Activated CD8-positive, alpha-beta memory T cell treated with anti-CD3 and anti-CD28 coated beads for 36 hours (primary cell): ENCODE data around the gene CLEC10A. TPM values are rescaled to one million over a fixed set of nuclear protein-coding genes. Genes with fewer than 3 reads are reported as not detected.

Experiments
- CTCF ChIA-PET: fragments of 350-600 bp; sonication (Branson Sonifier 250); formaldehyde crosslinking; loops from one replicate; lab custom pipeline; 2021; ENCODE audit warnings: antibody characterized with exemption; lab: Charles Lee
- POLR2A ChIA-PET: fragments of 350-600 bp; sonication (Branson Sonifier 250); formaldehyde crosslinking; loops from one replicate; lab custom pipeline; 2021; ENCODE audit warnings: antibody characterized with exemption; lab: Charles Lee
- total RNA-seq, 2 experiments: library from RNA; stranded (reverse); gene quantifications; one replicate each; pipeline ENCODE4 v1.2.3, GENCODE V29; 2021

CLEC10A gene
- total RNA-seq, 2 experiments from 2014 or later, result not detected

DNA sequence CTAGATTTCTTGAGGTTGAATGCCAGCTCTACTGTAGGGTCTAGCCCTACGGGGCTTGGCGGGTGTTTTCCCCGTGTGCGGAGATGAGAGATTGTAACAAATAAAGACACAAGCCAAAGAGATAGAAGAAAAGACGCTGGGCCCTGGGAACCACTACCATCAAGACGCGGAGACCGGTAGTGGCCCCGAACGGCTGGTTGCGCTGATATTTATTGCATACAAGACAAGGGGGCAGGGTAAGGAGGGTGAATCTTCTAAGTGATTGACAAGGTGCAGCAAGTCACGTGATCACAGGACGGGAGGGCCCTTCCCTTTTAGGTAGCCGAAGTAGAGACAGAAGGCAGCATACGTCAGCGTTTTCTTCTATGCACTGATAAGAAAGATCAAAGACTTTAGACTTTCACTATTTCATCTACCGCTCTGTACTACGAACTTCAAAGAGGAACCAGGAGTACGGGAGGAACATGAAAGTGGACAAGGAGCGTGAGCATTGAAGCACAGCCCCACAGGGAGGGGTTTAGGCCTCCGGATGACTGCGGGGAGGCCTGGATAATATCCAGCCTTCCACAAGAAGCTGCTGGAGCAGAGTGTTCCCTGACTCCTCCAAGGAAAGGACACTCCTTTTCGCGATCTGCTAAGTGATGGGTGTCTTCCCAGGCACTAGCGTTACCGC lies 33.2 kb downstream of the CLEC10A start:
- ChIA-PET POLR2A (interaction anchor here (1.0 to 3.4 kb wide), 2 partner anchors 11 kb away, joined by 3 to 25 read pairs; partner anchors contain the start of gene SLC16A13), CTCF (interaction anchor here (0.7 to 2.4 kb wide), 9 partner anchors 9 to 249 kb away, joined by 3 to 31 read pairs (median 9); partner anchors contain the start of gene SLC16A13)

GRCh38 chr17:7046127-7046724 lies 33.8 kb downstream of the CLEC10A start:
- CTCF ChIA-PET, result interaction anchor here (0.6 to 2.4 kb wide), 27 partner anchors 8 to 250 kb away, joined by 3 to 31 read pairs (median 3); partner anchors contain the start of genes ACADVL, BCL6B, DLG4 and SLC16A13
- POLR2A ChIA-PET, result interaction anchor here (0.5 to 3.4 kb wide), 4 partner anchors 11 to 138 kb away, joined by 3 to 25 read pairs (median 5); partner anchors contain the start of gene SLC16A13

GRCh38 chr17:7045492-7046126 lies 34.4 kb downstream of the CLEC10A start:
- CTCF ChIA-PET, result interaction anchor here (0.6 to 2.4 kb wide), 31 partner anchors 8 to 258 kb away, joined by 3 to 31 read pairs (median 3); partner anchors contain the start of genes ACADVL, BCL6B, DLG4 and SLC16A13

GRCh38 chr17:7043497-7044198 lies 36.4 kb downstream of the CLEC10A start, which contains the start of gene SLC16A11:
SLC16A11 (minus strand) TSS chr17:7044092; CDS start chr17:7043513, 579 bp downstream.
- CTCF ChIA-PET, result interaction anchor here (1.0 to 1.2 kb wide), 2 partner anchors 93 to 134 kb away, joined by 3 to 7 read pairs; no protein-coding TSS in a partner anchor
- POLR2A ChIA-PET, result interaction anchor here (3.4 kb wide), 1 partner anchor 8 kb away, joined by 25 read pairs; the partner anchor contains the start of gene SLC16A13

More at GRCh38 chr17:7045492-7046126, 34.4 kb downstream of the CLEC10A start:
- POLR2A ChIA-PET, result interaction anchor here (0.5 to 3.4 kb wide), 4 partner anchors 10 to 139 kb away, joined by 3 to 25 read pairs (median 5); partner anchors contain the start of gene SLC16A13

- ChIA-PET POLR2A (interaction anchor here (3.4 kb wide), 1 partner anchor 8 kb away, joined by 25 read pairs; the partner anchor contains the start of gene SLC16A13), CTCF (interaction anchor here (1.0 to 1.4 kb wide), 4 partner anchors 21 to 134 kb away, joined by 3 to 7 read pairs (median 4); no protein-coding TSS in a partner anchor)
Observed at GRCh38 chr17:7043182-7043496, 36.9 kb downstream of the CLEC10A start.

- ChIA-PET CTCF (interaction anchor here (0.9 to 1.4 kb wide), 4 partner anchors 19 to 254 kb away, joined by 3 to 5 read pairs (median 3); no protein-coding TSS in a partner anchor), POLR2A (no interaction called here)
Observed at GRCh38 chr17:7042501-7043181, 37.4 kb downstream of the CLEC10A start.

DNA sequence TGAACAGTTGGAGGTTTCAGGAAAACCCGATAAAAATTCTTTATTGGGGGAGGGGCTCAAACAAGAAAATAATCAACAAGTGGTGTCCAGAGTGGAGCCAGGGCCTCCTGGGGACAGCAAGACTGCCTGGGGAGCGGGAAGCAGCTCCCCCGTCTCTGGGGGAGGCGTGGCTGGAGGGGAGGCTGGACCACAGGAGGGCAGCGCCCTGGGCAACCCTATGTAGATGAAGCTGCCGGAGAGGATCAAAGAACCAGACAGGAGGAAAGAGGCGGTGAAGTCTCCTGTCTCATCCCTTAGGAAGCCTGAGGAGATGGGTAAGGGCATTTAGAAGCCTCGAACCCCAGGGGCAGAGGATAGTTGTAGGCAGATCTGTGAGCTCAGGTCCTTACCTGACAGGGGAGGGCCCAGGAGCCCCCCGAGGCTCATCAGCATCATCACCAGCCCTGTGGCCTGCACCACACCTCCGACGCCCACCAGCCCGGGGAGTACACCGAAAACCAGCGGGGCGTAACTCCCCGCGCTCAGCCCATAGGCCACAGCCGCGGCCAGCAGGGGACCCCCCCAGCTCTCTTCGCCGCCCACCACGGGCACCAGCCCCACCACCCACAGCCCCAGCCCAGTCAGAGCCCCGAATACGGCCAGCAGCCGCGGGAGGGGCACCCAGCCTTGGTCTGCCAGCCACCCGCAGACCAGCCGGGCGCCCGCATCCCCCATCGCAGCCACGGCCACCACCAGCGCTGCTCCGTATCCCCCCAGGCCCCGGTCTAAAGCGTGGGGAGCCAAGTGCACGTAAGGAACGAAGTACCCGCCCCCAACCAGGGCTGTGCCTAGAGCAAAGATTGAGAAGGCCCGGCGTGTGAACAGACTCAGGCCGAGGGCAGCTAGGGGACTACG lies 38.2 kb downstream of the CLEC10A start:
- POLR2A ChIA-PET, result interaction anchor here (0.5 kb wide), 1 partner anchor 150 kb away, joined by 5 read pairs; no protein-coding TSS in a partner anchor
- CTCF ChIA-PET, result interaction anchor here (0.7 to 1.7 kb wide), 7 partner anchors 18 to 444 kb away, joined by 3 to 5 read pairs (median 3); partner anchors contain the start of gene BCL6B

DNA sequence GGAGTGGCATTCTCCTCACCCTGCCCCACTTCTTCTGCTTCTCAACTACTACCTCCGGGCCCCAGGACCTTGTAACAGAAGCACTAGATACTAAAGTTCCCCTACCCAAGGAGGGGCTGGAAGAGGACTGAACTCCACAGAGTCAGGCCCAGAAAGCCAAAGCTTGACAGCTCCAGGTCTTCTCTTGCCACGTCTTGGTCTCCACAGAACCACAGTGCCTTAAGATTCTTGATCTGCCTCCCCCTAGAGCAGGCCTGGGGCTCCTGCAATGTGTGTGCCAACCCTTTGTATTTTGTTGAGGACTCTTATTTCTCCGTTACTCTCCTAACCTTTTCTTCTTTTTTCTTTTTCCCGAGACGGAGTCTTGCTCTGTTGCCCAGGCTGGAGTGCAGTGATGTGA lies 40.2 kb downstream of the CLEC10A start:
- ChIA-PET CTCF (interaction anchor here (0.7 kb wide), 1 partner anchor 1697 kb away, joined by 3 read pairs; no protein-coding TSS in a partner anchor), POLR2A (interaction anchor here (0.7 kb wide), 2 partner anchors 419 to 892 kb away, joined by 7 to 11 read pairs; partner anchors contain the start of genes CNTROB and TRAPPC1)

GRCh38 chr17:7038025-7038862 lies 41.8 kb downstream of the CLEC10A start:
- POLR2A ChIA-PET, result no interaction called here
- CTCF ChIA-PET, result interaction anchor here (0.7 to 2.1 kb wide), 3 partner anchors 8 to 139 kb away, joined by 3 to 4 read pairs (median 4); no protein-coding TSS in a partner anchor

GRCh38 chr17:7035591-7036368 lies 44.3 kb downstream of the CLEC10A start, which contains the start of gene SLC16A13:
SLC16A13 (plus strand) TSS chr17:7036015; CDS start chr17:7036383, 368 bp downstream.
- ChIA-PET CTCF (interaction anchor here (0.6 to 1.7 kb wide), 9 partner anchors 10 to 526 kb away, joined by 3 to 7 read pairs (median 3); partner anchors contain the start of gene SENP3), POLR2A (interaction anchor here (0.6 to 1.6 kb wide), 7 partner anchors 9 to 1538 kb away, joined by 3 to 25 read pairs (median 4); partner anchors contain the start of genes RNASEK and SLC16A11)

DNA sequence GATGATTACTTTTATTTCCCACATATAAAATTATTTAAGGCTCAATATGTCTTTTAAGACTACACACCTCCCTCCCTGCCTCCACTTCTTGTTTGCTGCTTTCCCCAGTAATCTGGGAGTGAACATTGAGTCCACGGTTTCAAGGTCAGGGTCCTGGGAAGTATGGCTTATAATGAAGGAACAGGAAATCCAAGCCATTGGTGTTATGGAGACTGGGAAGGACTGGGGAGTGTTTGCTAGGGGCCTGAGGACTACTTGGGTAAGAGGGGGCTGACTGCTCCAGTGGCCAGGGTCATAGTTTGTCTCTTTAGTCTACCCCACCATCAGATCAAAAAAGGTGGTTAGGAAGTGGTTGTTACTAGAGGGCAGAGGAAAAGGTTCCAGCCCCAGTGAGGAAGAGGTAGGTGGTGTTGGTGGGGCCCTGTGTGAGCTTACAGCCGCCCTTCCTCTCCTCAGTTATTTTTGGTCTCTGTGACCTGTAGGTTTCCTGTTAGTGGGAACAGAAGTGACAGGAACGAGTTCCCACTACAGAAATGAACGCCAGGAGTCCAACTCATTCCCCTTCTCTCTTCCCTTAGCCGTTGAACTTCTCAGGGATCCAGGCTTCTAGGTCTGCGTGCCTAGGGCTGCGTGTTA lies 45.0 kb downstream of the CLEC10A start:
- ChIA-PET CTCF (interaction anchor here (0.6 to 1.7 kb wide), 9 partner anchors 10 to 526 kb away, joined by 3 to 7 read pairs (median 3); partner anchors contain the start of gene SENP3), POLR2A (interaction anchor here (1.0 to 1.6 kb wide), 4 partner anchors 10 to 22 kb away, joined by 3 to 25 read pairs (median 5); partner anchors contain the start of genes RNASEK and SLC16A11)

DNA sequence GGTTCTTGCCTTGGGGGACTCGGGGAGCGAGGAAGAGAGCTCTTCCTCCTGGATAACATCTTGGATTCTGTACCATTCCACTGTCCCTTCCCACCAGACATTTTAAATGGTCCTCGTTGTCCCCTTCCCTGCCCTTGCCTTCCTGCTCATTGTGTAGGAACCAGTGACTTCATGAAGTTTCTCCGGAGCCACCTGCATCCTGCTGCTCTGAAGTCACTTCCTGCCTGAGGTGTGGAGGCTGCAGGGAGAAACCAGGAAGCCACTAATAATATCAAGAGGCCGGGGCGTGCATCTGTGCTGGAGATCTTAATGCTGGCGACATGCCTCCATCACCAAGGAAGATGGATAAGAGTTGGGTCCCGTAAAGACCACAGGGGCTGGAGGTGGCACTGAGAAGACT lies 50.4 kb downstream of the CLEC10A start:
- ChIA-PET CTCF (no interaction called here), POLR2A (no interaction called here)

- CTCF ChIA-PET, result no interaction called here
- POLR2A ChIA-PET, result no interaction called here
Observed at GRCh38 chr17:7029096-7029495, 51.0 kb downstream of the CLEC10A start.

GRCh38 chr17:7027335-7027734 lies 52.7 kb downstream of the CLEC10A start:
- POLR2A ChIA-PET, result no interaction called here
- CTCF ChIA-PET, result interaction anchor here (1.3 to 1.6 kb wide), 2 partner anchors 11 to 16 kb away, joined by 3 to 5 read pairs; no protein-coding TSS in a partner anchor
